ENCODE measurements around the gene TSPOAP1.

TSPOAP1 gene

GRCh38 chr17:58315281-58315711 is 13.3 kb downstream of the TSPOAP1 start:
- DNase-seq = no peak

- DNase-seq = no peak
Observed at GRCh38 chr17:58314706-58315015, 13.9 kb downstream of the TSPOAP1 start.

GRCh38 chr17:58313815-58314705 is 14.5 kb downstream of the TSPOAP1 start:
- DNase-seq = no peak

- DNase-seq = no peak
Observed at GRCh38 chr17:58312829-58313228, 15.8 kb downstream of the TSPOAP1 start.

- no peak for DNase-seq
Observed at GRCh38 chr17:58312021-58312630, 16.5 kb downstream of the TSPOAP1 start.

GRCh38 chr17:58311429-58311894 is 17.1 kb downstream of the TSPOAP1 start:
- DNase-seq = no peak

GRCh38 chr17:58310511-58311428 is 17.8 kb downstream of the TSPOAP1 start:
- DNase-seq = no peak

GRCh38 chr17:58309918-58310259 is 18.7 kb downstream of the TSPOAP1 start:
- DNase-seq = no peak

- DNase-seq = no peak
Observed at GRCh38 chr17:58308985-58309917, 19.3 kb downstream of the TSPOAP1 start.

GRCh38 chr17:58308173-58308984 is 20.2 kb downstream of the TSPOAP1 start:
- DNase-seq = no peak

- no peak for DNase-seq
Observed at GRCh38 chr17:58307468-58308172, 21.0 kb downstream of the TSPOAP1 start.

- no peak for DNase-seq
Observed at GRCh38 chr17:58306131-58306951, 22.3 kb downstream of the TSPOAP1 start.

- no peak for DNase-seq
Observed at GRCh38 chr17:58305626-58306025, 23.0 kb downstream of the TSPOAP1 start.

GRCh38 chr17:58304750-58305486 is 23.7 kb downstream of the TSPOAP1 start:
- no peak for DNase-seq

- peak; percentile 57 for DNase-seq
Observed at GRCh38 chr17:58303971-58304749, 24.4 kb downstream of the TSPOAP1 start.

- DNase-seq = no peak
Observed at GRCh38 chr17:58302919-58303585, 25.5 kb downstream of the TSPOAP1 start.

GRCh38 chr17:58302171-58302918 is 26.2 kb downstream of the TSPOAP1 start:
- DNase-seq = no peak
